Measurements from ENCODE around the gene VMP1. TPM values are rescaled to one million over a fixed set of nuclear protein-coding genes. Genes with fewer than 3 reads are reported as not detected.
"Not testable (repeated sequence)": the region's sequence is repeated elsewhere in the genome, so short reads cannot be mapped to it uniquely, and the experiment has no call there.

The VMP1 gene
- total RNA-seq, 1 donor from 2014 or later: 209 TPM

- peak; percentile 85 for DNase-seq
These were observed 48.9 kb downstream of the VMP1 start for GRCh38 chr17:59756236-59756818.

GRCh38 chr17:59757043-59757442 lies 49.6 kb downstream of the VMP1 start:
- no peak for DNase-seq

GRCh38 chr17:59757470-59757869 lies 50.0 kb downstream of the VMP1 start:
- DNase-seq: no peak

- no peak for DNase-seq
These were observed 50.5 kb downstream of the VMP1 start for GRCh38 chr17:59757881-59758385.

GRCh38 chr17:59758998-59759651 lies 51.7 kb downstream of the VMP1 start:
- DNase-seq: not testable (repeated sequence)

GRCh38 chr17:59760160-59760559 lies 52.7 kb downstream of the VMP1 start:
- no peak for DNase-seq

- DNase-seq: no peak
These were observed 54.1 kb downstream of the VMP1 start for GRCh38 chr17:59761385-59762048.

GRCh38 chr17:59762049-59762823 lies 54.8 kb downstream of the VMP1 start:
- peak; percentile 77 for DNase-seq

- DNase-seq: no peak
These were observed 55.4 kb downstream of the VMP1 start for GRCh38 chr17:59762824-59763374.

GRCh38 chr17:59763861-59764260 lies 56.4 kb downstream of the VMP1 start:
- peak; percentile 67 for DNase-seq

- no peak for DNase-seq
These were observed 56.9 kb downstream of the VMP1 start for GRCh38 chr17:59764292-59764741.

GRCh38 chr17:59765038-59765437 lies 57.6 kb downstream of the VMP1 start:
- no peak for DNase-seq

GRCh38 chr17:59766491-59766890 lies 59.0 kb downstream of the VMP1 start:
- DNase-seq: no peak

- DNase-seq: peak; percentile 79
These were observed 59.7 kb downstream of the VMP1 start for GRCh38 chr17:59767176-59767575.

- peak; percentile 83 for DNase-seq
These were observed 62.4 kb downstream of the VMP1 start for GRCh38 chr17:59769887-59770286.

- DNase-seq: no peak
These were observed 63.6 kb downstream of the VMP1 start for GRCh38 chr17:59771093-59771492.

GRCh38 chr17:59775786-59776350 lies 68.4 kb downstream of the VMP1 start:
- no peak for DNase-seq

- no peak for DNase-seq
These were observed 69.1 kb downstream of the VMP1 start for GRCh38 chr17:59776577-59776976.

GRCh38 chr17:59777033-59777432 lies 69.6 kb downstream of the VMP1 start:
- DNase-seq: no peak

- no peak for DNase-seq
These were observed 71.5 kb downstream of the VMP1 start for GRCh38 chr17:59778996-59779395.

- no peak for DNase-seq
These were observed 72.1 kb downstream of the VMP1 start for GRCh38 chr17:59779521-59779920.

- DNase-seq: not testable (repeated sequence)
These were observed 73.1 kb downstream of the VMP1 start for GRCh38 chr17:59780548-59780947.

Measured in dermis blood vessel endothelial cell (primary cell).